Natural killer cell (primary cell): ENCODE results near the gene ZBED5. TPM values are rescaled to one million over a fixed set of nuclear protein-coding genes. Genes with fewer than 3 reads are reported as not detected.

Experiments
- ATAC-seq, 3 donors: fragments of 150-1000 bp in 2 of 3; fragments of 200-7000 bp in 1 of 3; cut with Tn5 transposase; 1 replicate in 1 of 3; 2 replicates in 2 of 3; pipeline ENCODE4 v1.10.0; 2021; ENCODE audit warnings: mild to moderate bottlenecking in 2 of 3, moderate library complexity in 2 of 3
- DNase-seq, 2 donors: peaks; one replicate each; pipeline versions ENCODE4 v3.0.0 to v3.0.0-alpha.2; 2013 to 2021; ENCODE audit warnings: mixed read lengths in 1 of 2
- H3K27ac ChIP-seq: one replicate; pipeline ENCODE4 v1.5.1; 2013; ENCODE audit warnings: mild to moderate bottlenecking, low read length
- H3K27me3 ChIP-seq: one replicate; pipeline ENCODE4 v1.6.1; 2013; ENCODE audit warnings: low read length; ENCODE audit not compliant: control insufficient read depth, insufficient read depth
- H3K36me3 ChIP-seq: one replicate; pipeline ENCODE4 v1.6.1; 2013; ENCODE audit warnings: low read length; ENCODE audit not compliant: control insufficient read depth, insufficient read depth
- H3K4me1 ChIP-seq: one replicate; pipeline ENCODE4 v1.6.1; 2013; ENCODE audit warnings: low read length; ENCODE audit not compliant: control insufficient read depth, insufficient read depth
- H3K4me3 ChIP-seq: one replicate; pipeline ENCODE4 v1.5.1; 2013; ENCODE audit warnings: low read length
- H3K9me3 ChIP-seq: one replicate; pipeline ENCODE4 v1.6.1; 2013; ENCODE audit warnings: low read length; ENCODE audit not compliant: control insufficient read depth, insufficient read depth
- H3K27ac Mint-ChIP-seq, 2 donors: one replicate each; pipeline ENCODE4 v1.8.0; 2022; ENCODE audit warnings: mild to moderate bottlenecking in 2 of 2, mixed read lengths in 2 of 2, moderate library complexity in 1 of 2
- H3K27me3 Mint-ChIP-seq, 2 donors: one replicate each; pipeline ENCODE4 v1.8.0; 2022; ENCODE audit warnings: low read depth in 2 of 2, mixed read lengths in 2 of 2
- H3K36me3 Mint-ChIP-seq: one replicate; pipeline ENCODE4 v1.8.0; 2022; ENCODE audit warnings: mixed read lengths
- H3K4me1 Mint-ChIP-seq, 2 donors: one replicate each; pipeline ENCODE4 v1.8.0; 2022; ENCODE audit warnings: mixed read lengths in 2 of 2
- H3K4me3 Mint-ChIP-seq: one replicate; pipeline ENCODE4 v1.8.0; 2022; ENCODE audit warnings: mild to moderate bottlenecking, moderate library complexity, mixed read lengths
- H3K9me3 Mint-ChIP-seq, 2 donors: one replicate each; pipeline ENCODE4 v1.8.0; 2022; ENCODE audit warnings: mixed read lengths in 2 of 2
- CTCF ChIP-seq: fragments of 200-600 bp; IDR thresholded peaks from one replicate; pipeline ENCODE4 v1.8.0; 2022; ENCODE audit warnings: antibody characterized with exemption
- WGBS: methylation state at CpG from one replicate; pipeline ENCODE4 v1.1.7; 2013; ENCODE audit warnings: missing lambda C conversion rate; ENCODE audit not compliant: insufficient coverage; 5-methylcytosine and 5-hydroxymethylcytosine counted together
- intact Hi-C: fragments of 100-400 bp; cut with micrococcal nuclease; formaldehyde crosslinking; loops from one replicate; pipeline ENCODE4 v1.14.2; 2022
- total RNA-seq, 4 donors: library from RNA; stranded (reverse); fragments of 120-200 nt in 1 of 4; gene quantifications; one replicate each; pipeline versions ENCODE4 v1.2.3 to v1.2.4, GENCODE V29; 2013 to 2022

The ZBED5 gene
- total RNA-seq, 3 donors from 2014 or later (not counting 1 experiment from before 2014, with no cell fraction given) = 40.0 to 61.3 (median 53.9) TPM

- intact Hi-C loops = no loop called here
- Mint-ChIP-seq H3K36me3 (no peaks in the 10 kb centered on the region), H3K9me3 (no peaks in the 10 kb centered on the region), H3K27ac (peak overlapping the region in 1 of 2 donors; percentile 23), H3K4me1 (peaks cover 0 to 18% of the 10 kb centered on the region in 2 donors), H3K27me3 (peaks cover 2 to 15% of the 10 kb centered on the region in 2 donors), H3K4me3 (no peak overlapping the region)
- H3K27me3 ChIP-seq = no peaks in the 10 kb centered on the region
- DNase-seq = peak in 1 of 2 donors; percentile 14
- H3K4me3 ChIP-seq = no peak overlapping the region
- peaks cover 21% of the 10 kb centered on the region for H3K4me1 ChIP-seq
- no peaks in the 10 kb centered on the region for H3K36me3 ChIP-seq
- no peaks in the 10 kb centered on the region for H3K9me3 ChIP-seq
- WGBS = 95% methylated on average over 5 of the region's 5 CpGs
- H3K27ac ChIP-seq = no peak overlapping the region
- no peak for TF ChIP-seq CTCF
- ATAC-seq = no peak
Measured at GRCh38 chr11:10898003-10898762, 40.3 kb upstream of the ZBED5 start.

- intact Hi-C loops = no loop called here
- peaks cover 2 to 5% of the 10 kb centered on the region in 2 donors for H3K27me3 Mint-ChIP-seq
- Histone ChIP-seq H3K4me3 (no peak overlapping the region), H3K27ac (no peak overlapping the region), H3K4me1 (peaks cover 21% of the 10 kb centered on the region), H3K9me3 (no peaks in the 10 kb centered on the region), H3K27me3 (no peaks in the 10 kb centered on the region), H3K36me3 (no peaks in the 10 kb centered on the region)
- H3K36me3 Mint-ChIP-seq = no peaks in the 10 kb centered on the region
- peaks cover 0 to 18% of the 10 kb centered on the region in 2 donors for H3K4me1 Mint-ChIP-seq
- no peak for TF ChIP-seq CTCF
- ATAC-seq = no peak
- 100% methylated on average over 1 of the region's 1 CpG for WGBS
- H3K27ac Mint-ChIP-seq = no peak overlapping the region
- no peak for DNase-seq
- H3K9me3 Mint-ChIP-seq = no peaks in the 10 kb centered on the region
- H3K4me3 Mint-ChIP-seq = no peak overlapping the region
Measured at GRCh38 chr11:10897150-10897549, 39.3 kb upstream of the ZBED5 start.

- H3K4me3 ChIP-seq = no peak overlapping the region
- peaks cover 0 to 18% of the 10 kb centered on the region in 2 donors for H3K4me1 Mint-ChIP-seq
- H3K36me3 Mint-ChIP-seq = no peaks in the 10 kb centered on the region
- H3K27ac Mint-ChIP-seq = no peak overlapping the region
- H3K4me1 ChIP-seq = peaks cover 21% of the 10 kb centered on the region
- H3K9me3 Mint-ChIP-seq = no peaks in the 10 kb centered on the region
- TF ChIP-seq CTCF = no peak
- no peak overlapping the region for H3K27ac ChIP-seq
- no peaks in the 10 kb centered on the region for H3K9me3 ChIP-seq
- 91% methylated on average over 9 of the region's 9 CpGs for WGBS
- no peak for DNase-seq
- H3K27me3 Mint-ChIP-seq = peaks cover 0 to 2% of the 10 kb centered on the region in 2 donors
- H3K4me3 Mint-ChIP-seq = no peak overlapping the region
- intact Hi-C loops = no loop called here
- no peaks in the 10 kb centered on the region for H3K36me3 ChIP-seq
- no peak for ATAC-seq
- H3K27me3 ChIP-seq = no peaks in the 10 kb centered on the region
Measured at GRCh38 chr11:10896493-10896892, 38.6 kb upstream of the ZBED5 start.

GRCh38 chr11:10895285-10895684 lies 37.4 kb upstream of the ZBED5 start:
- ATAC-seq (no peak), DNase-seq (no peak)
- H3K27ac ChIP-seq = no peak overlapping the region
- TF ChIP-seq CTCF = no peak
- no peak overlapping the region for H3K27ac Mint-ChIP-seq
- peaks cover 4% of the 10 kb centered on the region for H3K36me3 Mint-ChIP-seq
- no peaks in the 10 kb centered on the region for H3K36me3 ChIP-seq
- intact Hi-C loops = no loop called here
- WGBS = 100% methylated on average over 2 of the region's 2 CpGs
- H3K9me3 Mint-ChIP-seq = no peaks in the 10 kb centered on the region
- no peak overlapping the region for H3K4me3 ChIP-seq
- no peaks in the 10 kb centered on the region for H3K27me3 ChIP-seq
- H3K4me1 Mint-ChIP-seq = peaks cover 0 to 18% of the 10 kb centered on the region in 2 donors
- H3K4me1 ChIP-seq = peaks cover 21% of the 10 kb centered on the region
- H3K9me3 ChIP-seq = no peaks in the 10 kb centered on the region
- H3K4me3 Mint-ChIP-seq = no peak overlapping the region
- peaks cover 4 to 6% of the 10 kb centered on the region in 2 donors for H3K27me3 Mint-ChIP-seq
